HepG2 (cell line): ENCODE data around the gene SAP25. TPM values are rescaled to one million over a fixed set of nuclear protein-coding genes. Genes with fewer than 3 reads are reported as not detected.
A peak's percentile ranks its signal among the peaks of the same experiment; 100 is the strongest.

ENCODE experiments used
- ATAC-seq: fragments of 200-7000 bp; cut with Tn5 transposase; 3 replicates; pipeline ENCODE4 v1.9.1; 2020; ENCODE audit warnings: mild to moderate bottlenecking, moderate library complexity
- BruUV-seq: library from RNA; stranded (reverse); fragments of 400-500 nt; replicated peaks from 2 replicates; lab custom pipeline; 2021; lab: Mats Ljungman, UMichigan
- CTCF ChIA-PET: fragments of 300-600 bp; formaldehyde crosslinking; extraction: SDS; loops from one replicate; lab custom pipeline; 2021; ENCODE audit warnings: low total read pairs, inconsistent platforms, low intra/inter-chr PET ratio; lab: Yijun Ruan, JAX
- POLR2A ChIA-PET: fragments of 350-600 bp; sonication (Branson Sonifier 250); formaldehyde crosslinking; loops from one replicate; lab custom pipeline; 2020; ENCODE audit warnings: antibody characterized with exemption, inconsistent platforms; lab: Yijun Ruan, JAX
- DNase-seq: peaks from one replicate; pipeline ENCODE4 v3.0.0-alpha.2; 2015; ENCODE audit warnings: low spot score
- FAIRE-seq: peaks from 3 replicates; lab custom pipeline; 2011; peaks lifted over from hg19 to GRCh38; lab: Jason Lieb, UNC
- H2AFZ ChIP-seq: one replicate; pipeline ENCODE4 v1.6.1; 2011; ENCODE audit warnings: low read length, inconsistent platforms
- H3K27ac ChIP-seq: fragments of 300-600 bp; 3 replicates; pipeline ENCODE4 v1.8.0; 2011; ENCODE audit warnings: mixed run types, mild to moderate bottlenecking, mixed read lengths, low read length, inconsistent platforms; ENCODE audit not compliant: insufficient read depth; ENCODE audit errors: extremely low read length
- H3K27me3 ChIP-seq, 2 experiments: fragments of 200-600 bp in 1 of 2; 2 replicates in 1 of 2; 3 replicates in 1 of 2; pipeline versions ENCODE4 v1.6.0 to v1.8.0; 2011; ENCODE audit warnings: low read length in 2 of 2, mild to moderate bottlenecking in 2 of 2, moderate library complexity in 2 of 2, inconsistent platforms in 1 of 2; ENCODE audit not compliant: insufficient read depth in 2 of 2, control insufficient read depth in 1 of 2
- H3K36me3 ChIP-seq, 2 experiments: fragments of 200-600 bp in 1 of 2; replicated peaks in 1 of 2; 2 replicates in 1 of 2; 3 replicates in 1 of 2; pipeline versions ENCODE4 v1.5.1 to v1.8.0; 2011; ENCODE audit warnings: low read length in 2 of 2, inconsistent platforms in 1 of 2; ENCODE audit not compliant: insufficient read depth in 2 of 2, control insufficient read depth in 1 of 2
- H3K4me1 ChIP-seq: 2 replicates; pipeline ENCODE4 v1.5.1; 2012; ENCODE audit warnings: low read length, inconsistent platforms; ENCODE audit not compliant: insufficient read depth
- H3K4me2 ChIP-seq: 2 replicates; pipeline ENCODE4 v1.6.0; 2011; ENCODE audit warnings: low read depth, low read length, inconsistent platforms
- H3K4me3 ChIP-seq, 3 experiments: fragments of 200-600 bp in 1 of 3; sonication (generic), shearing (Covaris generic) in 1 of 3; replicated peaks in 1 of 3; 2 replicates each; pipeline ENCODE4 v1.5.1; 2011 to 2016; ENCODE audit warnings: low read length in 3 of 3, inconsistent platforms in 2 of 3, low read depth in 2 of 3, mild to moderate bottlenecking in 2 of 3, control low read depth in 1 of 3, mixed read lengths in 1 of 3; ENCODE audit not compliant: insufficient read depth in 1 of 3
- H3K79me2 ChIP-seq: one replicate; pipeline ENCODE4 v1.6.1; 2011; ENCODE audit warnings: low read length, inconsistent platforms; ENCODE audit not compliant: insufficient read depth
- H3K9ac ChIP-seq: 2 replicates; pipeline ENCODE4 v1.6.0; 2011; ENCODE audit warnings: mild to moderate bottlenecking, low read depth, low read length, inconsistent platforms; ENCODE audit not compliant: insufficient read depth
- H3K9me3 ChIP-seq: 2 replicates; pipeline ENCODE4 v1.5.1; 2012; ENCODE audit warnings: mild to moderate bottlenecking, low read length
- H4K20me1 ChIP-seq: 2 replicates; pipeline ENCODE4 v1.6.0; 2011; ENCODE audit warnings: inconsistent platforms, mild to moderate bottlenecking, low read length, moderate library complexity; ENCODE audit not compliant: insufficient read depth
- AGO2 ChIP-seq: fragments of 200-400 bp; formaldehyde crosslinking; optimal IDR thresholded peaks from 2 replicates; pipeline ENCODE3; 2017; ENCODE audit warnings: mild to moderate bottlenecking, low read depth, low read length, moderate library complexity
- CAMTA2 ChIP-seq: sonication (generic); formaldehyde crosslinking; IDR thresholded peaks from 2 replicates; pipeline ENCODE4 v1.4.0; 2020; ENCODE audit warnings: mild to moderate bottlenecking, missing genetic modification reagents, borderline replicate concordance
- E2F5 ChIP-seq: sonication (generic); formaldehyde crosslinking; conservative IDR thresholded peaks from 2 replicates; pipeline ENCODE4 v1.4.0; 2020; ENCODE audit warnings: missing genetic modification reagents
- FLYWCH1 ChIP-seq: sonication (generic); formaldehyde crosslinking; IDR thresholded peaks from 2 replicates; pipeline ENCODE4 v1.8.1; 2023; ENCODE audit warnings: mild to moderate bottlenecking, missing genetic modification reagents
- KIAA2018 ChIP-seq: sonication (generic); formaldehyde crosslinking; IDR thresholded peaks from 2 replicates; pipeline ENCODE4 v1.5.0; 2020; ENCODE audit warnings: mild to moderate bottlenecking, missing genetic modification reagents, borderline replicate concordance
- PHF20 ChIP-seq: sonication (generic); formaldehyde crosslinking; IDR thresholded peaks from 2 replicates; pipeline ENCODE4 v1.5.0; 2020; ENCODE audit warnings: mild to moderate bottlenecking, missing genetic modification reagents
- U2AF2 ChIP-seq: fragments of 200-400 bp; formaldehyde crosslinking; IDR thresholded peaks from 2 replicates; pipeline ENCODE4 v1.6.1; 2017; ENCODE audit warnings: low read depth, mild to moderate bottlenecking, low read length
- ZFP1 ChIP-seq: IDR thresholded peaks from 2 replicates; pipeline ENCODE4 v1.6.1; 2016
- ZNF609 ChIP-seq: sonication (generic); formaldehyde crosslinking; IDR thresholded peaks from 2 replicates; pipeline ENCODE4 v1.4.0; 2020; ENCODE audit warnings: mild to moderate bottlenecking, missing genetic modification reagents, borderline replicate concordance
- WGBS: methylation state at CpG from one replicate; pipeline ENCODE4 v1.1.6; 2017; ENCODE audit warnings: low lambda C conversion rate; 5-methylcytosine and 5-hydroxymethylcytosine counted together
- in situ Hi-C: cut with HindIII; loops from 2 replicates; pipeline ENCODE4 v1.10.0; 2017; ENCODE audit warnings: low pct_unique_long_range_greater_than_20kb; ENCODE audit not compliant: extremely low pct_ligation_motif_present
- intact Hi-C: fragments of 100-400 bp; cut with micrococcal nuclease; formaldehyde crosslinking; loops from one replicate; pipeline ENCODE4 v1.10.0; 2022; ENCODE audit not compliant: unreplicated experiment
- polyA plus RNA-seq, 8 experiments: library from polyadenylated mRNA; depleted of rRNA in 3 of 8; stranded (reverse) in 7 of 8; unstranded in 1 of 8; fragments of >200 nt; fragmentation: Illumina TruSeq in 4 of 8; extraction: Trizol in 4 of 8; gene quantifications; 2 replicates each; pipeline versions ENCODE4 v1.2.1 to v1.2.3, GENCODE V29; 2011 to 2016; ENCODE audit warnings: low read depth in 4 of 8, missing spikeins in 1 of 8, mixed read lengths in 1 of 8; ENCODE audit not compliant: insufficient read depth in 1 of 8
- total RNA-seq, 5 experiments: library from RNA; depleted of rRNA; stranded (reverse); fragments of >200 nt; fragmentation: Illumina TruSeq; extraction: Trizol; gene quantifications; 2 replicates each; pipeline ENCODE4 v1.2.3, GENCODE V29; 2016; ENCODE audit warnings: low read depth in 1 of 5

The SAP25 gene
- total and polyA plus RNA-seq, 2 of the 13 experiments (the other 11 are each of a cell fraction or from before 2014, with no cell fraction given) = 0.15 to 0.20 TPM

- POLR2A ChIA-PET = interaction anchor here (1.2 kb wide), 1 partner anchor 25 kb away, joined by 3 read pairs; the partner anchor contains the start of gene FBXO24
- Histone ChIP-seq H3K27ac (no peak overlapping the region), H3K4me3 (no peak overlapping the region), H2AFZ (no peak overlapping the region), H3K27me3 (no peaks in the 10 kb centered on the region), H3K36me3 (peaks cover 29 to 75% of the 10 kb centered on the region in 2 experiments), H3K9me3 (no peaks in the 10 kb centered on the region), H3K79me2 (peaks cover 4% of the 10 kb centered on the region), H3K4me1 (peaks cover 88% of the 10 kb centered on the region), H3K4me2 (no peak overlapping the region), H4K20me1 (peaks cover 17% of the 10 kb centered on the region; the same call in 1 of the 2 replicates), H3K9ac (no peak overlapping the region)
- in situ Hi-C loops = no loop called here
- no peak for DNase-seq
- no peak for ATAC-seq
- CTCF ChIA-PET = no interaction called here
- intact Hi-C loops = loop anchor here (5.0 kb wide), 1 partner anchor 94 kb away; no protein-coding TSS in a partner anchor
- FAIRE-seq = no peak
- 96% methylated on average over 12 of the region's 12 CpGs for WGBS
- no TSS peak for BruUV-seq
- TF ChIP-seq PHF20 (CRISPR knock-in tag) = no peak
- TF ChIP-seq ZFP1 = no peak
- no peak for TF ChIP-seq FLYWCH1 (CRISPR knock-in tag)
- TF ChIP-seq U2AF2 = no peak
- TF ChIP-seq KIAA2018 (CRISPR knock-in tag) = no peak
- no peak for TF ChIP-seq ZNF609 (CRISPR knock-in tag)
- peak; percentile 84 for TF ChIP-seq AGO2
- no peak for TF ChIP-seq CAMTA2 (CRISPR knock-in tag)
- TF ChIP-seq E2F5 = no peak
Observed at GRCh38 chr7:100561491-100562194, 12.1 kb downstream of the SAP25 start.
